Fibroblast of villous mesenchyme (primary cell): ENCODE results near the gene PDK3. TPM values are rescaled to one million over a fixed set of nuclear protein-coding genes. Genes with fewer than 3 reads are reported as not detected.

Experiments
- DNase-seq: peaks from one replicate; pipeline ENCODE4 v3.0.0-alpha.2; 2010; ENCODE audit warnings: low read depth
- H3K4me3 ChIP-seq: 2 replicates; pipeline ENCODE4 v1.5.1; 2011; ENCODE audit warnings: low read depth, mild to moderate bottlenecking, low read length
- CTCF ChIP-seq: IDR thresholded peaks from 2 replicates; pipeline ENCODE4 v1.5.1; 2012; ENCODE audit warnings: low read depth, mild to moderate bottlenecking, low read length; ENCODE audit not compliant: insufficient read depth
- total RNA-seq: library from RNA; depleted of rRNA; stranded (reverse); fragments of >200 nt; gene quantifications from 2 replicates; pipeline ENCODE4 v1.2.3, GENCODE V29; 2012

PDK3 gene
- total RNA-seq, 1 donor = 3.9 TPM

- H3K4me3 ChIP-seq = no peak overlapping the region
- DNase-seq = no peak
- no peak for TF ChIP-seq CTCF
Observed at GRCh38 chrX:24487571-24487970, 22.5 kb downstream of the PDK3 start.

- no peak for DNase-seq
- TF ChIP-seq CTCF = no peak
- H3K4me3 ChIP-seq = no peak overlapping the region
Observed at GRCh38 chrX:24491741-24492140, 26.7 kb downstream of the PDK3 start.

- DNase-seq = no peak
- H3K4me3 ChIP-seq = no peak overlapping the region
- TF ChIP-seq CTCF = no peak
Observed at GRCh38 chrX:24493740-24494581, 28.9 kb downstream of the PDK3 start.

GRCh38 chrX:24494647-24495075 is 29.6 kb downstream of the PDK3 start:
- TF ChIP-seq CTCF = no peak
- peak; percentile 88 for DNase-seq
- H3K4me3 ChIP-seq = peak overlapping the region; percentile 5

- TF ChIP-seq CTCF = no peak
- no peak for DNase-seq
- H3K4me3 ChIP-seq = no peak overlapping the region
Observed at GRCh38 chrX:24495700-24496099, 30.6 kb downstream of the PDK3 start.

- peak; percentile 36 for TF ChIP-seq CTCF
- H3K4me3 ChIP-seq = no peak overlapping the region
- DNase-seq = no peak
Observed at GRCh38 chrX:24498181-24498580, 33.1 kb downstream of the PDK3 start.
